H1 (cell line): Measurements from ENCODE around the gene DCHS1. TPM values are rescaled to one million over a fixed set of nuclear protein-coding genes. Genes with fewer than 3 reads are reported as not detected.

ENCODE experiments used
- ASH2L ChIP-seq: fragments of 200-600, 300-600 bp; sonication (generic); IDR thresholded peaks from one replicate; pipeline ENCODE4 v1.7.1; 2017; ENCODE audit warnings: low read length
- CHD1 ChIP-seq: IDR thresholded peaks from 2 replicates; pipeline ENCODE4 v1.6.1; 2012; ENCODE audit warnings: low read depth, low read length, improper control_type of control experiment
- FOSL1 ChIP-seq: IDR thresholded peaks from 2 replicates; pipeline ENCODE4 v1.6.1; 2011; ENCODE audit warnings: mild to moderate bottlenecking, low read depth, low read length, moderate library complexity; ENCODE audit not compliant: insufficient read depth
- HDAC6 ChIP-seq: IDR thresholded peaks from one replicate; pipeline ENCODE4 v1.7.1; 2012; ENCODE audit warnings: low read depth, mild to moderate bottlenecking, inconsistent platforms, low read length, moderate library complexity
- JUND ChIP-seq: IDR thresholded peaks from 2 replicates; pipeline ENCODE4 v1.6.1; 2011; ENCODE audit warnings: mild to moderate bottlenecking, improper control_type of control experiment, low read length
- KDM4A ChIP-seq: IDR thresholded peaks from one replicate; pipeline ENCODE4 v1.7.1; 2012; ENCODE audit warnings: low read depth, mild to moderate bottlenecking, moderate library complexity, low read length, inconsistent platforms; ENCODE audit not compliant: severe bottlenecking
- MAFK ChIP-seq: IDR thresholded peaks from 2 replicates; pipeline ENCODE4 v1.6.1; 2012; ENCODE audit warnings: low read depth, mild to moderate bottlenecking, improper control_type of control experiment, low read length
- RAD21 ChIP-seq, 2 experiments: IDR thresholded peaks in 1 of 2; conservative IDR thresholded peaks in 1 of 2; 2 replicates each; pipeline ENCODE4 v1.6.1; 2011; ENCODE audit warnings: low read depth in 2 of 2, low read length in 2 of 2, improper control_type of control experiment in 1 of 2, inconsistent platforms in 1 of 2, mild to moderate bottlenecking in 1 of 2, moderate library complexity in 1 of 2
- YY1 ChIP-seq: IDR thresholded peaks from 2 replicates; pipeline ENCODE4 v1.6.1; 2011; ENCODE audit warnings: low read depth, mild to moderate bottlenecking, low read length
- polyA plus RNA-seq, 7 experiments: library from polyadenylated mRNA; depleted of rRNA in 3 of 7; stranded (reverse) in 5 of 7; unstranded in 2 of 7; fragments of >200 nt in 5 of 7; fragments of 200-250 nt in 2 of 7; gene quantifications; 1 replicate in 5 of 7; 2 replicates in 1 of 7; 4 replicates in 1 of 7; pipeline versions ENCODE4 v1.2.1 to v1.2.3, GENCODE V29; 2011 to 2013; ENCODE audit warnings: missing spikeins in 2 of 7, mixed read lengths in 2 of 7
- total RNA-seq: library from RNA; stranded (reverse); fragmentation: NEBNext Ultra II Directional; extraction: Animal tissue kit (Norgen Biotek cat#: 25700); gene quantifications from 2 replicates; pipeline ENCODE4 v1.2.1, GENCODE V29; 2021
- TF ChIP-seq, protein P1 (sequence below): IDR thresholded peaks from 2 replicates; pipeline ENCODE4 v1.6.1; 2012; ENCODE audit warnings: low read length, inconsistent platforms

Gene DCHS1
- total and polyA plus RNA-seq, 2 of the 8 experiments (the other 6 are each of a cell fraction or from before 2014, with no cell fraction given), result 8.2 to 10.5 TPM

DNA sequence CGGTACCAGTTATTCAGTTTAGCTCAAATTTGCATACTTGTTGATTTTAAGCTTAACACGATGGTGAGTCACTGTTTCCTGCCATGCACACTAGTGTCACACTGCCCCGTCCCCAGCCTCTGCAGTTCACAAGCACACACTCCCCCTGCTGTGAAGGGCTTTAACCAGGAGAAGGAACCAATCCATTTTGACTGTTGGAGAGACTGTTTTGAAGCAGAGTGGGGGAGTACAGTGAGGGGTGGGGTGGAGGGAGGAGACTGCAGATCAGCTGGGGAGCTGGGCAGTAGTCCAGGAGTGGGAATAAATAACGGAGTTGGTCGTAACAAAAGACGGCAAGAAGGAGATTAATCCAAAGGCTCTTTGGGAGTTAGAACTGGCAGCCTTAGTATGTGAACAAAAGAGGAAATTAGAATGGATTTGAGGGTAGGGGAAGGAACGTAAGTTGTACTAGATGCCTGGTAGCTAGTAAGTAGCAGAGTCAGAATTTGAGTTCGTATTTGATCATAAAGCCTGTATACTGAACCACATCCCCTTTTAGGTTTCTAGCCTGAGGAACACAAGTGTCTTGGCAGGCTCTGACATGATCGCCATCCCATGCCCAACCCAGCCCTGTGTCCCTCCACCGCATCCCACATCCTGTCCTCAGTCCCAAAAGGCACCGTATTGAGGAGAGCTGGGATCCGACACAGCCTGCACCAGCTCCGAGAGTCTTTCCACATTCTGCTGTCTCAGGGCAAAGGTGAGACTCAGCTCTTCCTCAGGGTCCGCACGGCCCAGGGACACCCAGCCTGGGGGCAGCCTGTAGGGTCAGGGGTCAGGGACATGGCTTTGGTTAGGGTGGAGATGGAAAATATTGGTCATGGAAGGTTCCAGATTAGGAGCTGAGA is 37.2 kb downstream of the DCHS1 start (continued):
- TF ChIP-seq KDM4A (no peak), RAD21 (IDR thresholded peaks at IDR 0.05 in 1 of 2, conservative IDR thresholded peaks at IDR 0.05 in 1 of 2; ENCODE audit: low read depth in 2 of 2, low read length in 2 of 2) (no peak), CHD1 (no peak), HDAC6 (no peak), FOSL1 (no peak), MAFK (no peak), YY1 (no peak), ASH2L (no peak), JUND (no peak)
- TF ChIP-seq, protein P1, sequence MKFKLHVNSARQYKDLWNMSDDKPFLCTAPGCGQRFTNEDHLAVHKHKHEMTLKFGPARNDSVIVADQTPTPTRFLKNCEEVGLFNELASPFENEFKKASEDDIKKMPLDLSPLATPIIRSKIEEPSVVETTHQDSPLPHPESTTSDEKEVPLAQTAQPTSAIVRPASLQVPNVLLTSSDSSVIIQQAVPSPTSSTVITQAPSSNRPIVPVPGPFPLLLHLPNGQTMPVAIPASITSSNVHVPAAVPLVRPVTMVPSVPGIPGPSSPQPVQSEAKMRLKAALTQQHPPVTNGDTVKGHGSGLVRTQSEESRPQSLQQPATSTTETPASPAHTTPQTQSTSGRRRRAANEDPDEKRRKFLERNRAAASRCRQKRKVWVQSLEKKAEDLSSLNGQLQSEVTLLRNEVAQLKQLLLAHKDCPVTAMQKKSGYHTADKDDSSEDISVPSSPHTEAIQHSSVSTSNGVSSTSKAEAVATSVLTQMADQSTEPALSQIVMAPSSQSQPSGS, result no peak
- TF ChIP-seq, all 59 proteins: peak for 0
